SK-N-SH (cell line): Measurements from ENCODE around the gene ALDH1L2. TPM values are rescaled to one million over a fixed set of nuclear protein-coding genes. Genes with fewer than 3 reads are reported as not detected.
"Not testable (repeated sequence)": the region's sequence is repeated elsewhere in the genome, so short reads cannot be mapped to it uniquely, and the experiment has no call there.

Source experiments
- CTCF ChIA-PET: fragments of 300-600, 350-600 bp; formaldehyde crosslinking; extraction: SDS; loops from one replicate; lab custom pipeline; 2021; lab: Yijun Ruan, JAX
- POLR2A ChIA-PET: fragments of 350-600 bp; sonication (Branson Sonifier 250); formaldehyde crosslinking; extraction: SDS; loops from one replicate; lab custom pipeline; 2020; ENCODE audit warnings: antibody characterized with exemption, inconsistent platforms; lab: Yijun Ruan, JAX
- DNase-seq: peaks from one replicate; pipeline ENCODE4 v3.0.0; 2012
- H2AFZ ChIP-seq: fragments of 200-600 bp; sonication (generic); 2 replicates; pipeline ENCODE4 v1.8.1; 2016; ENCODE audit warnings: antibody characterized with exemption, mild to moderate bottlenecking, low read depth
- H3F3A ChIP-seq: fragments of 200-600 bp; sonication (generic); replicated peaks from 2 replicates; pipeline ENCODE3; 2016; ENCODE audit warnings: antibody characterized with exemption, mild to moderate bottlenecking; ENCODE audit not compliant: insufficient read depth
- H3K27ac ChIP-seq, 2 experiments: fragments of 200-500 bp in 1 of 2; fragments of 200-600 bp in 1 of 2; sonication (Bioruptor generic) in 1 of 2; sonication (generic), shearing (Covaris generic) in 1 of 2; 2 replicates each; pipeline versions ENCODE4 v1.5.1 to v1.6.1; 2014 to 2016; ENCODE audit warnings: low read depth in 2 of 2, inconsistent platforms in 1 of 2, low read length in 1 of 2, mild to moderate bottlenecking in 1 of 2, mixed read lengths in 1 of 2
- H3K27me3 ChIP-seq: fragments of 200-600 bp; sonication (generic), shearing (Covaris generic); 2 replicates; pipeline ENCODE4 v1.6.1; 2016; ENCODE audit warnings: mixed run types; ENCODE audit not compliant: insufficient read depth
- H3K36me3 ChIP-seq, 2 experiments: fragments of 200-500 bp in 1 of 2; fragments of 200-600 bp in 1 of 2; sonication (Bioruptor generic) in 1 of 2; sonication (generic) in 1 of 2; replicated peaks in 1 of 2; 2 replicates each; pipeline versions ENCODE3 to v1.5.1; 2014 to 2016; ENCODE audit warnings: low read length in 1 of 2, mild to moderate bottlenecking in 1 of 2; ENCODE audit not compliant: insufficient read depth in 2 of 2, control insufficient read depth in 1 of 2
- H3K4me1 ChIP-seq, 2 experiments: fragments of 200-500 bp in 1 of 2; fragments of 200-600 bp in 1 of 2; sonication (Bioruptor generic) in 1 of 2; sonication (generic), shearing (Covaris generic) in 1 of 2; 2 replicates each; pipeline versions ENCODE4 v1.5.1 to v1.6.1; 2014 to 2016; ENCODE audit warnings: low read depth in 1 of 2, low read length in 1 of 2, mixed run types in 1 of 2; ENCODE audit not compliant: insufficient read depth in 2 of 2, control insufficient read depth in 1 of 2
- H3K4me2 ChIP-seq: fragments of 200-600 bp; sonication (generic), shearing (Covaris generic); 2 replicates; pipeline ENCODE4 v1.6.1; 2017; ENCODE audit warnings: mixed run types
- H3K4me3 ChIP-seq, 2 experiments: fragments of 200-500 bp in 1 of 2; fragments of 200-600 bp in 1 of 2; sonication (Bioruptor generic) in 1 of 2; sonication (generic), shearing (Covaris generic) in 1 of 2; 2 replicates each; pipeline versions ENCODE4 v1.5.1 to v1.8.1; 2014 to 2016; ENCODE audit warnings: low read depth in 2 of 2, inconsistent platforms in 1 of 2, low read length in 1 of 2, mild to moderate bottlenecking in 1 of 2, mixed read lengths in 1 of 2, moderate library complexity in 1 of 2
- H3K79me2 ChIP-seq: fragments of 200-600 bp; sonication (generic); 2 replicates; pipeline ENCODE4 v1.8.1; 2017; ENCODE audit warnings: mild to moderate bottlenecking; ENCODE audit not compliant: insufficient read depth
- H3K9ac ChIP-seq: fragments of 200-600 bp; sonication (generic); 2 replicates; pipeline ENCODE4 v1.6.1; 2017; ENCODE audit warnings: mixed run types
- H3K9me2 ChIP-seq: fragments of 200-600 bp; sonication (generic); 2 replicates; pipeline ENCODE4 v1.6.1; 2017; ENCODE audit warnings: mixed run types
- H3K9me3 ChIP-seq: fragments of 200-600 bp; sonication (generic); 2 replicates; pipeline ENCODE4 v1.6.1; 2017; ENCODE audit warnings: mixed run types, mild to moderate bottlenecking, moderate library complexity
- H4K20me1 ChIP-seq: fragments of 200-600 bp; sonication (generic); 2 replicates; pipeline ENCODE4 v1.6.1; 2017; ENCODE audit warnings: mild to moderate bottlenecking, mixed run types; ENCODE audit not compliant: insufficient read depth
- EP300 ChIP-seq, 2 experiments: IDR thresholded peaks; 2 replicates each; pipeline versions ENCODE4 v1.4.0 to v1.6.1; 2012; ENCODE audit warnings: borderline replicate concordance in 1 of 2, low read depth in 1 of 2, low read length in 1 of 2
- FOXJ3 ChIP-seq: sonication (generic); formaldehyde crosslinking; IDR thresholded peaks from 2 replicates; pipeline ENCODE4 v1.5.1; 2020; ENCODE audit warnings: mild to moderate bottlenecking, missing genetic modification reagents
- GATA2 ChIP-seq: sonication (generic); formaldehyde crosslinking; IDR thresholded peaks from 2 replicates; pipeline ENCODE4 v1.5.0; 2020; ENCODE audit warnings: mild to moderate bottlenecking, missing genetic modification reagents
- MEF2A ChIP-seq: IDR thresholded peaks from 2 replicates; pipeline ENCODE4 v1.4.0; 2012; ENCODE audit warnings: low read depth, borderline replicate concordance
- NFIC ChIP-seq: IDR thresholded peaks from 2 replicates; pipeline ENCODE4 v1.4.0; 2012; ENCODE audit warnings: borderline replicate concordance
- RFX5 ChIP-seq: IDR thresholded peaks from 2 replicates; pipeline ENCODE4 v1.6.1; 2012; ENCODE audit warnings: mild to moderate bottlenecking, improper control_type of control experiment, low read length
- WGBS: methylation state at CpG from one replicate; pipeline ENCODE4 v1.1.6; 2017; ENCODE audit warnings: low lambda C conversion rate; 5-methylcytosine and 5-hydroxymethylcytosine counted together
- polyA plus RNA-seq, 3 experiments: library from polyadenylated mRNA; depleted of rRNA; stranded (reverse); fragments of >200 nt; gene quantifications; 2 replicates each; pipeline ENCODE4 v1.2.3, GENCODE V29; 2012
- TF ChIP-seq, protein P1 (sequence below): fragments of 200-600 bp; sonication (generic); IDR thresholded peaks from 2 replicates; pipeline ENCODE4 v1.6.1; 2017; ENCODE audit warnings: antibody characterized with exemption, mild to moderate bottlenecking, moderate library complexity
- TF ChIP-seq, protein P2 (sequence below): IDR thresholded peaks from 2 replicates; pipeline ENCODE4 v1.4.0; 2012; ENCODE audit warnings: low read depth, borderline replicate concordance

The ALDH1L2 gene
- polyA plus RNA-seq, 1 of the 3 experiments (the other 2 are of a cell fraction), result 1.9 TPM

DNA sequence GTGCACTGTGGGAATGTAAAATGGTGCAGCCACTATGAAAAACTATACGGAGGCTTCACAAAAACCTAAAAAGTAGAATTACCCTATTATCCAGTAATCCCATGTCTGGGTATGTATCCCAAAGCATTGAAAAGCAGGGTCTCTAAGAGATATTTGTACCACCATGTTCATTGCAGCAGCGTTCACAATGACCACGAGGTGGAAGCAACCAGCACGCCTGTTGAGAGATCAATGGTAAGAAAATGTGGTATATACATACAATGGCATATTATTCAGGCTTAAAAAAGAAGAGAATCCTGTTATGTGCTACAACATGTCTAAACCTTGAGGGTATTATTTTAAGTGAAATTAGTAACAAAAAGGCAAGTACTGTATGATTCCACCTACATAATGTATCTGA lies 99.1 kb downstream of the ALDH1L2 start:
- Histone ChIP-seq H3K9ac (no peak overlapping the region), H2AFZ (no peak overlapping the region), H3K79me2 (peaks cover 37% of the 10 kb centered on the region), H4K20me1 (no peaks in the 10 kb centered on the region), H3K27ac (no peak overlapping the region), H3K9me3 (no peaks in the 10 kb centered on the region), H3K9me2 (no peaks in the 10 kb centered on the region), H3K4me1 (peaks cover 0 to 9% of the 10 kb centered on the region in 2 experiments; a peak in 2 of 4 replicates), H3K36me3 (peaks cover 21 to 24% of the 10 kb centered on the region in 2 experiments), H3K4me2 (no peak overlapping the region), H3F3A (no peaks in the 10 kb centered on the region), H3K27me3 (no peaks in the 10 kb centered on the region), H3K4me3 (no peak overlapping the region)
- WGBS, result 72% methylated on average over 4 of the region's 4 CpGs
- CTCF ChIA-PET, result no interaction called here
- DNase-seq, result no peak
- POLR2A ChIA-PET, result interaction anchor here (1.2 kb wide), 1 partner anchor 27 kb away, joined by 3 read pairs; the partner anchor contains the start of gene SLC41A2
- TF ChIP-seq, protein P1, sequence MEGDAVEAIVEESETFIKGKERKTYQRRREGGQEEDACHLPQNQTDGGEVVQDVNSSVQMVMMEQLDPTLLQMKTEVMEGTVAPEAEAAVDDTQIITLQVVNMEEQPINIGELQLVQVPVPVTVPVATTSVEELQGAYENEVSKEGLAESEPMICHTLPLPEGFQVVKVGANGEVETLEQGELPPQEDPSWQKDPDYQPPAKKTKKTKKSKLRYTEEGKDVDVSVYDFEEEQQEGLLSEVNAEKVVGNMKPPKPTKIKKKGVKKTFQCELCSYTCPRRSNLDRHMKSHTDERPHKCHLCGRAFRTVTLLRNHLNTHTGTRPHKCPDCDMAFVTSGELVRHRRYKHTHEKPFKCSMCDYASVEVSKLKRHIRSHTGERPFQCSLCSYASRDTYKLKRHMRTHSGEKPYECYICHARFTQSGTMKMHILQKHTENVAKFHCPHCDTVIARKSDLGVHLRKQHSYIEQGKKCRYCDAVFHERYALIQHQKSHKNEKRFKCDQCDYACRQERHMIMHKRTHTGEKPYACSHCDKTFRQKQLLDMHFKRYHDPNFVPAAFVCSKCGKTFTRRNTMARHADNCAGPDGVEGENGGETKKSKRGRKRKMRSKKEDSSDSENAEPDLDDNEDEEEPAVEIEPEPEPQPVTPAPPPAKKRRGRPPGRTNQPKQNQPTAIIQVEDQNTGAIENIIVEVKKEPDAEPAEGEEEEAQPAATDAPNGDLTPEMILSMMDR, result no peak
- TF ChIP-seq GATA2 (no peak), RFX5 (no peak), FOXJ3 (no peak), MEF2A (no peak), EP300 (IDR thresholded peaks at IDR 0.05; ENCODE audit: borderline replicate concordance in 1 of 2, low read depth in 1 of 2, low read length in 1 of 2) (no peak), NFIC (no peak)
- TF ChIP-seq, protein P2, sequence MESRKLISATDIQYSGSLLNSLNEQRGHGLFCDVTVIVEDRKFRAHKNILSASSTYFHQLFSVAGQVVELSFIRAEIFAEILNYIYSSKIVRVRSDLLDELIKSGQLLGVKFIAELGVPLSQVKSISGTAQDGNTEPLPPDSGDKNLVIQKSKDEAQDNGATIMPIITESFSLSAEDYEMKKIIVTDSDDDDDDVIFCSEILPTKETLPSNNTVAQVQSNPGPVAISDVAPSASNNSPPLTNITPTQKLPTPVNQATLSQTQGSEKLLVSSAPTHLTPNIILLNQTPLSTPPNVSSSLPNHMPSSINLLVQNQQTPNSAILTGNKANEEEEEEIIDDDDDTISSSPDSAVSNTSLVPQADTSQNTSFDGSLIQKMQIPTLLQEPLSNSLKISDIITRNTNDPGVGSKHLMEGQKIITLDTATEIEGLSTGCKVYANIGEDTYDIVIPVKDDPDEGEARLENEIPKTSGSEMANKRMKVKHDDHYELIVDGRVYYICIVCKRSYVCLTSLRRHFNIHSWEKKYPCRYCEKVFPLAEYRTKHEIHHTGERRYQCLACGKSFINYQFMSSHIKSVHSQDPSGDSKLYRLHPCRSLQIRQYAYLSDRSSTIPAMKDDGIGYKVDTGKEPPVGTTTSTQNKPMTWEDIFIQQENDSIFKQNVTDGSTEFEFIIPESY, result no peak

DNA sequence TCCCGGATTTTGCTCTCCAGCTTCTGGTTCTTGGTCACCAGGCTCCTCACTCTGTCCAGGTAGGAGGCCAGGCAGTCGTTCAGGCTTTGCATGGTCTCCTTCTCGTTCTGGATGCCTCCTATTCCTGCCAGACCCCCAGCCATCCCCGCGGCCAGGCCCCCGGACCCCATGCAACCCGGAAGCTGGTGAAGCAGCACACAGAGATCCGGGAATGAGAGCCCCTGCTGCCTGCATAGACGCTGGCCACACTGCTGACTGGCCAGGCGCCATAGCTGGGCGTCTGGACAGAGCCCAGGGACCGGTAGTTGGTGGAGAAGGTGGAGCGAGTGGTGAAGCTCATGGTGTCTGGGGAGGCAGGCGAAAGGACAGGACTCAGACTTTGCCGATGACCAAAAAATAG lies 106.6 kb downstream of the ALDH1L2 start:
- H3K79me2 ChIP-seq, H3K4me2 ChIP-seq, H2AFZ ChIP-seq, DNase-seq, H3F3A ChIP-seq, H3K9me2 ChIP-seq, H4K20me1 ChIP-seq, H3K4me1 ChIP-seq, POLR2A ChIA-PET, H3K9ac ChIP-seq, H3K9me3 ChIP-seq, H3K27ac ChIP-seq, H3K4me3 ChIP-seq, H3K36me3 ChIP-seq, H3K27me3 ChIP-seq: not testable (repeated sequence)
- 77% methylated on average over 15 of the region's 15 CpGs for WGBS
- CTCF ChIA-PET, result interaction anchor here (1.2 to 1.9 kb wide), 3 partner anchors 11 to 651 kb away, joined by 3 to 5 read pairs (median 4); partner anchors contain the start of gene SLC41A2
